H1 (cell line): Measurements from ENCODE around the gene PTPRD. TPM values are rescaled to one million over a fixed set of nuclear protein-coding genes. Genes with fewer than 3 reads are reported as not detected.

Experiments
- BRCA1 ChIP-seq: IDR thresholded peaks from 2 replicates; pipeline ENCODE4 v1.6.1; 2012; ENCODE audit warnings: low read depth, low read length, improper control_type of control experiment
- polyA plus RNA-seq, 7 experiments: library from polyadenylated mRNA; depleted of rRNA in 3 of 7; stranded (reverse) in 5 of 7; unstranded in 2 of 7; fragments of >200 nt in 5 of 7; fragments of 200-250 nt in 2 of 7; gene quantifications; 1 replicate in 5 of 7; 2 replicates in 1 of 7; 4 replicates in 1 of 7; pipeline versions ENCODE4 v1.2.1 to v1.2.3, GENCODE V29; 2011 to 2013; ENCODE audit warnings: missing spikeins in 2 of 7, mixed read lengths in 2 of 7
- total RNA-seq: library from RNA; stranded (reverse); fragmentation: NEBNext Ultra II Directional; extraction: Animal tissue kit (Norgen Biotek cat#: 25700); gene quantifications from 2 replicates; pipeline ENCODE4 v1.2.1, GENCODE V29; 2021

The PTPRD gene
- total and polyA plus RNA-seq, 2 of the 8 experiments (the other 6 are each of a cell fraction or from before 2014, with no cell fraction given) = 17.2 to 77.0 TPM

DNA sequence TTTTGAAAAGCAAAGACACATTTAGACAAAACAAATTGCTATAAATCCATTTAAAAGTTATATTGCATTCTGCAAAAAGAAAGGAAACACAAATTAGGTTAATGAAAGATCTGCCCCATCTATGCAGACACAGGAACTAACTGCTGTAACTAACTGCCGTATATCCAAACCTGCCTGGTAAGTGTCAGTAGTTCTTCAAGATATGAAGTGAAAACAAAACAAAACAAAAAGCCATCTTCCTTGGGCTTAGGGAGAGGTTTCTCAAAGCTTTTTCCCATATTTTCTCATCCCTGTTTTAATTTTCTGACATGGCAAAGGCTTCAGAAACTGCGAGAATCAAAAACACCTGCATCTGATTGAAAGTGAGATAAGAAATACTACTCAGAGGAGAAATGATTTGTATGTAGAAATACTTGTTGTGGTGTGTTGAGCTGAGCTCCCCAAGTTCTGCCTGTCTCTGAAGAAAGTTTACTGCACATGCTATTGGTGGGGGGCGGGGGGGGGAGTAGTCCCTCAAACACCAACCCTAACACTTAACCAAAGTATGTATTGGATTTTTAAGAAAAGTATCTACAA, 750.5 kb downstream of the PTPRD start (continued):
- no peak for TF ChIP-seq BRCA1
- TF ChIP-seq, all 59 proteins: peak for 0
